ENCODE data around the gene IFITM2.

- TF ChIP-seq, protein P1, sequence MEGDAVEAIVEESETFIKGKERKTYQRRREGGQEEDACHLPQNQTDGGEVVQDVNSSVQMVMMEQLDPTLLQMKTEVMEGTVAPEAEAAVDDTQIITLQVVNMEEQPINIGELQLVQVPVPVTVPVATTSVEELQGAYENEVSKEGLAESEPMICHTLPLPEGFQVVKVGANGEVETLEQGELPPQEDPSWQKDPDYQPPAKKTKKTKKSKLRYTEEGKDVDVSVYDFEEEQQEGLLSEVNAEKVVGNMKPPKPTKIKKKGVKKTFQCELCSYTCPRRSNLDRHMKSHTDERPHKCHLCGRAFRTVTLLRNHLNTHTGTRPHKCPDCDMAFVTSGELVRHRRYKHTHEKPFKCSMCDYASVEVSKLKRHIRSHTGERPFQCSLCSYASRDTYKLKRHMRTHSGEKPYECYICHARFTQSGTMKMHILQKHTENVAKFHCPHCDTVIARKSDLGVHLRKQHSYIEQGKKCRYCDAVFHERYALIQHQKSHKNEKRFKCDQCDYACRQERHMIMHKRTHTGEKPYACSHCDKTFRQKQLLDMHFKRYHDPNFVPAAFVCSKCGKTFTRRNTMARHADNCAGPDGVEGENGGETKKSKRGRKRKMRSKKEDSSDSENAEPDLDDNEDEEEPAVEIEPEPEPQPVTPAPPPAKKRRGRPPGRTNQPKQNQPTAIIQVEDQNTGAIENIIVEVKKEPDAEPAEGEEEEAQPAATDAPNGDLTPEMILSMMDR (conservative IDR thresholded peaks at IDR 0.05; ENCODE audit: low read length): no peak
- no peak for TF ChIP-seq EZH2phosphoT487 (IDR thresholded peaks at IDR 0.05; ENCODE audit: borderline replicate concordance)
Measured at GRCh38 chr11:344836-345578, 37.4 kb downstream of the IFITM2 start.
